Prostate gland (tissue), 2 donors: Measurements from ENCODE around the gene CD37. TPM values are rescaled to one million over a fixed set of nuclear protein-coding genes. Genes with fewer than 3 reads are reported as not detected.
"Not testable (repeated sequence)": the region's sequence is repeated elsewhere in the genome, so short reads cannot be mapped to it uniquely, and the experiment has no call there.

Experiments used
- DNase-seq: peaks from one replicate; pipeline ENCODE4 v3.0.0-alpha.2; 2019; ENCODE audit warnings: low spot score
- H3K27ac ChIP-seq, 2 donors: fragments of 200-600 bp; sonication (generic); 2 replicates each; pipeline ENCODE4 v1.5.1; 2017 to 2019
- H3K27me3 ChIP-seq: fragments of 200-600 bp; sonication (generic); replicated peaks from 2 replicates; pipeline ENCODE4 v1.5.1; 2019; ENCODE audit not compliant: insufficient read depth
- H3K36me3 ChIP-seq, 2 donors: fragments of 200-600 bp; sonication (generic); 1 replicate in 1 of 2; 2 replicates in 1 of 2; pipeline versions ENCODE4 v1.5.1 to v1.8.1; 2017 to 2019
- H3K4me1 ChIP-seq: fragments of 200-600 bp; sonication (generic); replicated peaks from 2 replicates; pipeline ENCODE4 v1.5.1; 2019
- H3K4me3 ChIP-seq, 2 donors: fragments of 200-600 bp; sonication (generic); 2 replicates each; pipeline ENCODE4 v1.5.1; 2017 to 2019
- H3K9me3 ChIP-seq: fragments of 200-600 bp; sonication (generic); 2 replicates; pipeline ENCODE4 v1.5.1; 2017
- POLR2A ChIP-seq: fragments of 450-650 bp; IDR thresholded peaks from one replicate; pipeline ENCODE4 v1.6.1; 2016; ENCODE audit warnings: antibody characterized with exemption, mild to moderate bottlenecking
- POLR2AphosphoS5 ChIP-seq: sonication (generic); formaldehyde crosslinking; IDR thresholded peaks from one replicate; pipeline ENCODE4 v1.6.1; 2017; ENCODE audit warnings: antibody characterized with exemption
- WGBS: methylation state at CpG from one replicate; pipeline ENCODE4 v1.1.5; 2018; 5-methylcytosine and 5-hydroxymethylcytosine counted together
- intact Hi-C: fragments of 100-400 bp; cut with DNase I; formaldehyde crosslinking; loops from one replicate; pipeline ENCODE4 v1.14.2; 2022
- total RNA-seq, 2 donors: library from RNA; depleted of rRNA; stranded (reverse); fragments of >200 nt; gene quantifications; one replicate each; pipeline ENCODE4 v1.1.0, GENCODE V29; 2016
- TF ChIP-seq, protein P1 (sequence below), 4 experiments: fragments of 200-600 bp in 2 of 4; fragments of 450-650 bp in 2 of 4; sonication (generic) in 2 of 4; IDR thresholded peaks; 1 replicate in 3 of 4; 2 replicates in 1 of 4; pipeline ENCODE4 v1.5.1; 2016 to 2019; ENCODE audit warnings: antibody characterized with exemption in 4 of 4, mild to moderate bottlenecking in 2 of 4, moderate library complexity in 2 of 4

The CD37 gene
- total RNA-seq, 2 donors from 2014 or later = 9.5 to 21.4 TPM

DNA sequence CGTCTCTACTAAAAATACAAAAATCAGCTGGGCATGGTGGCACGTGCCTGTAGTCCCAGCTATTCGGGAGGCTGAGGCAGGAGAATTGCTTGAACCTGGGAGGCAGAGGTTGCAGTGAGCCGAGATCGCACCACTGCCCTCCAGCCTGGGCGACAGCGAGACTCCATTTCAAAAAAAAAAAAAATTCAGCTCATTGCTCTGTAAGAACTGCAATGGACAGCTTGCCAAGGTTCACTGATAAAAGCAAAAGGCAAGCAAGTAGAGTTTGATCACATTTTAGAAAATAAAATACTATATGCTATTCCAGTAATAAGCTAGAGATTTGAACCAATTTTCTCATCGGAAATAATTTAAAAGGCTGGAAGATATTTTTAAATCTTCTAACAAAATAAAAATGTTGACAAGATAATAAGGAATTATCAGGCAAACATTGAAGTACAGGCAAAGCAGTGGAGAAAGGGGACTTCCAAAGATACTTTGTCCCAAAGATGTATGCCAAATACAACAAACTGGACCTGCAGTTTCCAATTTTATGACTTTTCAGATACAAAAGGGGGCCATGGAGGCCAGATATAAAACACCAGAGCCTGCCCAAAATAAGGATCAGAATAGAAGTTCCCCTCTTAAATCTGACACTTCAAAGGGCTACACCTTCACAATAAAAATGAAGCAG lies 39.9 kb upstream of the CD37 start:
- Histone ChIP-seq H3K9me3 (no peaks in the 10 kb centered on the region), H3K27ac (no peak overlapping the region), H3K36me3 (no peaks in the 10 kb centered on the region), H3K4me1 (no peaks in the 10 kb centered on the region), H3K27me3 (no peaks in the 10 kb centered on the region), H3K4me3 (no peak overlapping the region)
- no peak for DNase-seq
- WGBS = 64% methylated on average over 8 of the region's 8 CpGs
- TF ChIP-seq POLR2AphosphoS5 (no peak), POLR2A (no peak)
- TF ChIP-seq, protein P1, sequence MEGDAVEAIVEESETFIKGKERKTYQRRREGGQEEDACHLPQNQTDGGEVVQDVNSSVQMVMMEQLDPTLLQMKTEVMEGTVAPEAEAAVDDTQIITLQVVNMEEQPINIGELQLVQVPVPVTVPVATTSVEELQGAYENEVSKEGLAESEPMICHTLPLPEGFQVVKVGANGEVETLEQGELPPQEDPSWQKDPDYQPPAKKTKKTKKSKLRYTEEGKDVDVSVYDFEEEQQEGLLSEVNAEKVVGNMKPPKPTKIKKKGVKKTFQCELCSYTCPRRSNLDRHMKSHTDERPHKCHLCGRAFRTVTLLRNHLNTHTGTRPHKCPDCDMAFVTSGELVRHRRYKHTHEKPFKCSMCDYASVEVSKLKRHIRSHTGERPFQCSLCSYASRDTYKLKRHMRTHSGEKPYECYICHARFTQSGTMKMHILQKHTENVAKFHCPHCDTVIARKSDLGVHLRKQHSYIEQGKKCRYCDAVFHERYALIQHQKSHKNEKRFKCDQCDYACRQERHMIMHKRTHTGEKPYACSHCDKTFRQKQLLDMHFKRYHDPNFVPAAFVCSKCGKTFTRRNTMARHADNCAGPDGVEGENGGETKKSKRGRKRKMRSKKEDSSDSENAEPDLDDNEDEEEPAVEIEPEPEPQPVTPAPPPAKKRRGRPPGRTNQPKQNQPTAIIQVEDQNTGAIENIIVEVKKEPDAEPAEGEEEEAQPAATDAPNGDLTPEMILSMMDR (IDR thresholded peaks at IDR 0.05) = no peak
- intact Hi-C loops = no loop called here

DNA sequence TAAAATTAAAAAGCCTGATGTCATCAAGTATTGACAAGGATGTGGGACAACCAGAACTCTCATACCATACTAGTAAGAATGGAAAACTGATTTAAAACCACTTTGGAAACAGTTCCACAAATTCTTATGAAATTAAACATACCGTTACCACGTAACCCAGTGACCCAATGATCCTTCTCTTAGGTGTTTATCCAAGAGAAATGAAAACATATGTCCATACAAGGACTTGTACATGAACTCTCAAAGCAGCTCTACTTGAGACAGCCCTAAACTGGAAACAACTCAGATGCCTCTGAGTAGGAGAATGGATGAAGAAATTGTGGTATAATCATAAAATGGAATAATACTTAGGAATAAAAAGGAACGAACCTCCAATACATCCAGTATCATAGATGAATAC lies 37.8 kb upstream of the CD37 start:
- TF ChIP-seq, protein P1 (IDR thresholded peaks at IDR 0.05) = no peak
- TF ChIP-seq POLR2A (no peak), POLR2AphosphoS5 (no peak)
- intact Hi-C loops = no loop called here
- H3K27me3 ChIP-seq = no peaks in the 10 kb centered on the region

DNA sequence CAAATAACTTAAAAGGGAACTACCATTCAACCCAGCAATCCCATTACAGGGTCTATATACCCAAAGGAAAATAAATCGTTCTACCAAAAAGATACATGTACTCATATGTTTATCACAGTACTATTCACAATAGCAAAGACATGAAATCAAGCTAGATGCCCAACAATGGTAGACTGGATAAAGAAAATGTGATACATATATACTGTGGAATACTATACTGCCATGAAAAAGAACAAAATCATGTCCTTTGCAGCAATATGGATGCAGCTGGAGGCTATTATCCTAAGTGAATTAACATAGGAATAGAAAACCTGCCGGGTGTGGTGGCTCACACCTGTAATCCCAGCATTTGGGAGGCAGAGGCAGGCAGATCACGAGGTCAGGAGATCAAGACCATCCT lies 36.6 kb upstream of the CD37 start:
- H3K9me3 ChIP-seq, H3K27me3 ChIP-seq: not testable (repeated sequence)

More for the DNA sequence above, 37.8 kb upstream of the CD37 start:
- H3K4me3 ChIP-seq = no peak overlapping the region
- H3K36me3 ChIP-seq = no peaks in the 10 kb centered on the region
- no peaks in the 10 kb centered on the region for H3K4me1 ChIP-seq
- no peaks in the 10 kb centered on the region for H3K9me3 ChIP-seq
- 87% methylated on average over 3 of the region's 3 CpGs for WGBS
- H3K27ac ChIP-seq = no peak overlapping the region
- DNase-seq = no peak

DNA sequence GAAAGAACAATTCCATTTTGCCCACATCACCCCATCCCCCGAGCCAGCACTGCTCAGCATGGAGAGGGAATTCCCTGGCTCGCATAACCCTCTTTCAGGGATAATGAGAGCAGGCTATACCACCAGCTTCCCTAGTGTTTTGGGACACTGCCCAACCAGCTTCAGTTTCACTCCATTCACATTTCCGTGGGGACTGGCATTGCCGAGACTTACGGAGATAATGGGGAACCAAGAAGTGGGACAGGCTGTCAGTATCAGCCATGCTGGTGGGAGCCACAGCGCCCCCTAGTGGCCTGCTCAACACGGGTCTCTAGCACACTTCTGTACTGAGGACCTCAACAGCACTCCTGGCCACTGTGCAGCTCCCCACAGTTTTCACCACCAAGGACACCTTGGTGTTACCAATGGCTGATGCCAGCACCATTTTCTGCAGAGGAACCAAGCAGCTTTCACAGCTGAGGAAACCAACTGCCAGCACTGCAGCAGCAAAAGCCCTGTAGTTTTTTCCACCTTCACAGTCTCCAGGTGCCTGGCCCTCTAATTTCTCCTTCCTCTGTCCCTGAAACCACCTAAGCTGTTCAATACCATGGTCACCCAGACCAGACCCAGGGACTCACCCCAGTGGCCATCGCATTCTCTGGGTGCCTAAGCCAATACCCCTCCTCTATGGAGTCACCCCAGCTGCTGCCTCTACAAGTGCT lies 33.9 kb upstream of the CD37 start:
- Histone ChIP-seq H3K36me3 (no peaks in the 10 kb centered on the region), H3K4me1 (no peaks in the 10 kb centered on the region), H3K27ac (no peak overlapping the region), H3K4me3 (no peak overlapping the region), H3K9me3 (no peaks in the 10 kb centered on the region), H3K27me3 (no peaks in the 10 kb centered on the region)
- intact Hi-C loops = no loop called here
- no peak for TF ChIP-seq POLR2AphosphoS5
- TF ChIP-seq, protein P1 (IDR thresholded peaks at IDR 0.05) = peak in 3 of 4 experiments; percentile 50 to 67 (median 67)
- peak; percentile 46 for DNase-seq
- WGBS = 42% methylated on average over 4 of the region's 8 CpGs

More for the DNA sequence above, 36.6 kb upstream of the CD37 start:
- WGBS = 91% methylated on average over 3 of the region's 3 CpGs
- H3K4me1 ChIP-seq, intact Hi-C loops, DNase-seq, H3K36me3 ChIP-seq, H3K4me3 ChIP-seq, H3K27ac ChIP-seq: not testable (repeated sequence)

- H3K36me3 ChIP-seq = no peaks in the 10 kb centered on the region
- intact Hi-C loops = no loop called here
- TF ChIP-seq, protein P1 (IDR thresholded peaks at IDR 0.05) = no peak
- no peak for TF ChIP-seq POLR2A
- no peak for TF ChIP-seq POLR2AphosphoS5
- H3K4me1 ChIP-seq = no peaks in the 10 kb centered on the region
- H3K4me3 ChIP-seq = no peak overlapping the region
- no peaks in the 10 kb centered on the region for H3K9me3 ChIP-seq
- DNase-seq = no peak
- H3K27me3 ChIP-seq = no peaks in the 10 kb centered on the region
- H3K27ac ChIP-seq = no peak overlapping the region
- 79% methylated on average over 5 of the region's 5 CpGs for WGBS
Observed at GRCh38 chr19:49301866-49302252, 33.3 kb upstream of the CD37 start.

- WGBS = 81% methylated on average over 7 of the region's 7 CpGs
- H3K4me3 ChIP-seq, H3K9me3 ChIP-seq, DNase-seq, H3K36me3 ChIP-seq, intact Hi-C loops, H3K27ac ChIP-seq, H3K4me1 ChIP-seq, H3K27me3 ChIP-seq: not testable (repeated sequence)
Observed at GRCh38 chr19:49306734-49307133, 28.5 kb upstream of the CD37 start.
